Fibroblast of pulmonary artery (primary cell): ENCODE results near the gene RASGEF1C.

ENCODE experiments used
- DNase-seq: peaks from one replicate; pipeline ENCODE4 v3.0.0-alpha.2; 2010; ENCODE audit warnings: low read depth
- H3K4me3 ChIP-seq: replicated peaks from 2 replicates; pipeline ENCODE4 v1.5.1; 2011; ENCODE audit warnings: low read depth, mild to moderate bottlenecking, control low read depth, low read length, moderate library complexity
- CTCF ChIP-seq: IDR thresholded peaks from 2 replicates; pipeline ENCODE4 v1.5.1; 2011; ENCODE audit warnings: mild to moderate bottlenecking, control low read depth, low read length, inconsistent platforms; ENCODE audit errors: missing control alignments

The RASGEF1C gene

GRCh38 chr5:180078348-180078747 is 130.7 kb downstream of the RASGEF1C start:
- DNase-seq: no peak

GRCh38 chr5:180077594-180078284 is 131.3 kb downstream of the RASGEF1C start:
- DNase-seq: no peak
- H3K4me3 ChIP-seq: no peak overlapping the region
- no peak for TF ChIP-seq CTCF

More at GRCh38 chr5:180078348-180078747, 130.7 kb downstream of the RASGEF1C start:
- TF ChIP-seq CTCF: no peak
- H3K4me3 ChIP-seq: no peak overlapping the region

- H3K4me3 ChIP-seq: no peak overlapping the region
- no peak for DNase-seq
- TF ChIP-seq CTCF: no peak
Observed at GRCh38 chr5:180075703-180076102, 133.3 kb downstream of the RASGEF1C start.

GRCh38 chr5:180074462-180074861 is 134.5 kb downstream of the RASGEF1C start:
- no peak for TF ChIP-seq CTCF
- H3K4me3 ChIP-seq: no peak overlapping the region
- no peak for DNase-seq

GRCh38 chr5:180072556-180072955 is 136.5 kb downstream of the RASGEF1C start:
- H3K4me3 ChIP-seq: no peak overlapping the region
- no peak for DNase-seq
- no peak for TF ChIP-seq CTCF

- no peak overlapping the region for H3K4me3 ChIP-seq
- no peak for TF ChIP-seq CTCF
- no peak for DNase-seq
Observed at GRCh38 chr5:180072256-180072548, 136.8 kb downstream of the RASGEF1C start.
